GM18858 (cell line): ENCODE data around the gene CCDC197.

Experiments used
- ATAC-seq: cut with Tn5 transposase; IDR thresholded peaks from one replicate; pipeline ENCODE4 v1.9.1; 2021; ENCODE audit not compliant: unreplicated experiment

Gene CCDC197

DNA sequence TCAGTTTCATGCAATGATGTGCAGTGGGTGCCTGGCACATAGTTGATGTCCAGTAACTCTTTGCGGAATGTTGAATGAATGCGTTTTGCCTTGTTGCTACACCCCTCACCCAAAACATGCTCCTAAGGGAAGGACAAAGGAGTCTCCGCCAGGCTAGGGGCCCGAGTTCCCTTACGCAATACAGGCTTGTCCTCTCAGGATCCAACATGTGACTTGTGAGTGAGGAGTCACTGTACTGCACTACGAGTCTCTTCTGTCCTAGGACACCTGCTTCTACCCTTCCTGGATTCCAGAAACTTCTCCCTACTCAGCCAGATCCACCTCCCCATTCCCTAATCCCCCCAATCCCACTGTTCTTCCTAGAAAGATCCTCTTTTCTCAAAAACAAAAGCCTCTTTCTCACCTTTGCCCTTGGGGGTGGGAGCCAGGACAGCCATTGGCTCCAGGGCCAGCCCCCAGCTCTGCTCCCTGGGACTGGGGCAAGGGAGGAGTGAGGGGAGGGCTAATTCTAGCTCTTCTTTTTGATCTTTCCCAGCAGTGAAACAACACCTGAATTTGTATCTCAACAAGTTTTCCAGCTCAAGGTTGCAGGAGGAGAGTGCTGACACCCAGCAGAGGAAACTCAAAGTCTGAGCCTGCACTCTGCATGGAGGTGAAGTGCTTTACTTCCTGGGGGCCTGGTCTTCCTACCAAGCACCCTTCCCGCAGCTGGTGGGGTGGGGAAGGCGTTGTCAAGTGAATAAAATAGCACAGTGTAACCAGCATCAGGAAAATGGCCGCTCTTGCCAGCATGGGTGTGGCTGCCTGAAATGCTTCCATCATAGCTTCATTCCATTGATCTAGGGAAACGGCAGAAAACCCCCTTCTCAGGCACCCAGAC lies 25.7 kb downstream of the CCDC197 start:
- no peak for ATAC-seq

DNA sequence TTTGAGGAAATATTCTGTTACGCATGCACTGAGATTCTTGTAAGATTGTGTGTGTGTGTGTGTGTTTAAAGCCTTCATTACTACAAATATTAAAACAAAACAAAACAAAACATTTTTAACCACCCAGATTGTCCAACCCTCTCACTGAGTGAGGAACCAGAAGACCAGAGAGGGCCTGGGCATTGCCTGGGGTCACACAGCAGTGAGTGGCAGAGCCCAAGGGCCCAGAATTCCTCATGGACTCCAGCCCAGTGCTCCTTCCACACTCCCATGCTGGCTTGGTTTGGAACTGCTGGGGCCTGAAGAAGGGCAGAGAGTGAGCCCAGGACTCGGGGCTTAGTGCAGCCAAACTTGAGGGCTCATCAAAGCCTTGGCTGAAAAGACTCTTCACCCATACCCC lies 27.4 kb downstream of the CCDC197 start:
- no peak for ATAC-seq

DNA sequence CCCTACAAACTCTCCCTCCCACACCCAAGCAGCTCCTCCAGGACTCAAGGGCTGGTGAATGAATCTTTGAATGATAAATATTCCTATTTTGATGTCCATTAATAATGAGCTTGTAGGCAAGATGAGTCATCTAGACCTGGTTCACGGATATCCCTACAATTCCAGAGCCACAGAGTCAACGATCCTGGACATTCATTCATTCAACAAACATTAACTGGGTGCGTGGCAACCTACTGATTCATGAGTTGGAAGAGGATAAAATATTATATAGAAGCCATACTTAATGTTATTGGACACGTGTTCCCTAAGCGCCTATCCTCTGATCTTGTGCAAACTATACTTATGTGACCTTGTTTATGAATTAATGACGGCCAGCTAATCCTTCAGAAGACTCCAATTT lies 28.6 kb downstream of the CCDC197 start:
- no peak for ATAC-seq

DNA sequence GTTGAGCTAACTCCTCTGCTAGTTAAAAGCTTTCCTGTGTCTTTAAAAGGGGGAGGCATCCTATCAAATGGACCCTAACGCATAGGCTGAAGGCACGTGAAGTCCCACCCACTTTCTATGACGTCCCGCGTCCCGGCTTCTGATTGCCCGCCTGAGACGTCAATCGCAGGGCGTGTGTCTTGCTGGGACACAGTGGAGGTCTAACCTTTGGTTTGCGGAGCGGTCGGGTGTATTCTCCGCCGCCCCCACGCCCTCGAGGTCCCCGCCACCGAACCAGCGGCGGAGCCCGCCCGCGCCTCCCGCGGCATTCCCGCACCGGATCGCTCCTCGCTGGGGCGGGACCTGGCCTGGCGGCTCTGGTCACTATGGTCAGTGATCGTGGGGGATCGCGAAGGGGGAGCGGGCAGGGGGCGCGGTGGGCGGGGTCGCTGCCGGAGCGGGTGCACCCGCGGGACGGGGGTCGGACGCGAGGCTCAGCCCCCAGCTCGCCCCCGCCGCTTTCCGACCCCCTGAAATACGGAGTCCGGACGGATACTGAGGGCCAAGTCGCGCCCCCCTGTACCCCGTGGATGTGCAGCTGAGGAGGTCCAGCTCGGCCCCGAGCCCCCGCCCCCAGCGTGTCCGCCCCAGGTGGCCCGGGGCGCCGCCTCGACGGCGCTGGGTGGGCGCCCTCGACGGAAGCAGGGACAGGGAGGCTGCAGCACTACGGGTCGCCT lies 29.2 kb downstream of the CCDC197 start, which contains the start of gene OTUB2:
TSS of gene OTUB2 (plus strand) at position 168 of the 716 bp plus-strand sequence. CDS start at position 366, 198 bp downstream.
- ATAC-seq: peak; percentile 99

DNA sequence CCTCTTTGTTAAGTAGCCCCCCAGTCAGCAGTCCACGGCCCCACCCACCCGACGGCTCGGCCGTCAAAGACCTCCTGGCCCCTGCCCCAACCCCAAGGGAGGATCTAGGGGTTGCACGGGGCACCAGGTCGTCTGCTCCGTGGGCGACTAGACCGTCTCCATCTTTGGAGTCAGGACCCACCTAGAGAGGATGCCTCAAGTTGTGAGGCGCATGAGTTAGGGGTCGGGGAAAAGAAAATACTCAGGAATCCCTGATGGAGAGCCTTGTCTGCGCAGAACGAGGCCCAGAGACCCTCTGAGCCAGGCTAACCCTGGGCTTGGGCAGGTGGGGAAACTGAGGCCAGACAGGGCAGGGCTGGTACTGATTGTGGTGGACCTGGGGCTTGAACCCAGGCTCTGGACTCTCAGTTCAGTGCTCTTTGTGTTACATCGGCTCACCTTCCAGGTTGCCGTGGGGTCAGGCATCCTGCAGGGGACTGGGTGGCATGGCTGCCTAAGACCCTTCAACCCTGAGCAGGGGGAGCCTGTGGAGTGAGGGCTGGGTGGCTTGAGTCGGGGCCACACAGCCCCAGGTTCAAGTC lies 29.9 kb downstream of the CCDC197 start:
- ATAC-seq: no peak

DNA sequence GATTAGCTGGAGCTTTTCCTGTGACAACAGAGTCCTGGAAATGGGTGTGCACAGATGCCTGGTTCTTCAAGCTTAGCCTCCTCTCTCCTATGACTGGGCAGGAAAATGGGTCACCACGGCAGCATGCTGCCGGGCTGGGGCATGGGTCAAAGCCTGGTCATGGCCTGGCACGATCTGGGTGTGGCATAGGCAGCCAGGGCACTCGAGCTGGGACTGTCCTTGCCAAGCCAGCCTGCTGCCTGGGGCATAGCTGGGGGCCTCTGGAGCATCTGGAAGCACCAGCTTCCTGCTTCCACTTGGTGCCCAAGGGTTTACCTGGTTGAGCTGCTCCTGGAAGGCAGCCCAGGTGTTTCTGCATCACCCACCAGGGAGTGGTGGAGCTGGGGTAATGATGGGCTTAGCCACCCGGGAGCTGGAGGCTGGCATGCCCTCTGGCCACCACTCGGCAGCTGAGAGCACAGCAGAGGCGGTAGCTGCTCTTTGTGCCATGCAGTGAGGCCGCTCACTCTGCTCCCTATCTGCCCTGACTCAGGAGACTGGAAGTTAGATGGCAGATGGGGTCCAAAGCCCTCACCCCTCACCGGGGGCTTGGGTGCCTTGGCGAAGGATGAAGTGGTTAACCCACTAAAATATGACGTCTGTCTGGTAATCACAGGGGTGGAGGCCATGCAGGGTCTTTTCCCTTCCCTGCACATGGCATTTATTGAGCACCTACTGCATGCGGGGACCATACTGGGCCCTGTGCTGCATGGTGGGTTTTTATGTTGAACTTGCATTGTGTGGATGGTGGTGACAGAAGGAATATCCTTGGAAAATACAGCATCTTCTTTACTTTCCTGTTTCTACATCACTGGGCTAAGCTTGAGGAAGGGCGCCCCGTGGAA lies 30.7 kb downstream of the CCDC197 start:
- no peak for ATAC-seq

DNA sequence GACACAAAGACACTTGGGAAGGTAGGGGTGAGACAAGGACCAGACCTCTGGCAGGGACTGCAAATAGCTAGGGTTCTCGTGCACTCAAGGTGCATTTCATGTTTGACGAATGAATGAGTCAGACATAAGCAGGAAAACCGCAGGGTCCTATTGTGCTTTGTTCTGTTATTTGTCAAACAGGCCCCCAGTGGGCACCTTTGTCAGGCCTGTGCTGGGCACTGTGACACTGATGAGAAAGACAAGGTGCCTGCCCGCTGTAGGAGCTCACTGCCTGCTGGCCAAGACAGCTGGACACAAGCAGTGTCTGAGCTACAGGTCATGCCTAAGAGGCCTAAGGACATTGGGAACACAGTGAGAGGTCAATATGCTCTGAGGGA lies 31.3 kb downstream of the CCDC197 start:
- ATAC-seq: no peak

DNA sequence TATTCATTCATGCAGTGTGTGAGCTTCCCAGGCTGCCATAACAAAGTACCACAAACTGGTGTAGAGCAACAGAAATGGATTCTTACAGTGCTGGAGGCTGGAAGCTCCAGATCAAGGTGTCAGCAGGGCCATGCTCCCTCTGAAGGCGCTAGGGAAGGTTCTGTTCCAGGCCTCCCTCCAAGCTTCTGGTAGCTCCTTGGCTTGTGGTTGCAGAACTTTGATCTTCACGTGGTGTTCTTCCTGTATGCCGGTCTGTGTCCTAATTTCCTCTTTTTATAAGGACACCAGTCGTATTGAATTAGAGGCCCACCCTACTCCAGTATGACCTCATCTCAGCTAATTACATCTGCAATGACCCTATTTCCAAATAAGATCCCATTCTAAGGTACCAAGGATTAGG lies 32.2 kb downstream of the CCDC197 start:
- ATAC-seq: no peak

DNA sequence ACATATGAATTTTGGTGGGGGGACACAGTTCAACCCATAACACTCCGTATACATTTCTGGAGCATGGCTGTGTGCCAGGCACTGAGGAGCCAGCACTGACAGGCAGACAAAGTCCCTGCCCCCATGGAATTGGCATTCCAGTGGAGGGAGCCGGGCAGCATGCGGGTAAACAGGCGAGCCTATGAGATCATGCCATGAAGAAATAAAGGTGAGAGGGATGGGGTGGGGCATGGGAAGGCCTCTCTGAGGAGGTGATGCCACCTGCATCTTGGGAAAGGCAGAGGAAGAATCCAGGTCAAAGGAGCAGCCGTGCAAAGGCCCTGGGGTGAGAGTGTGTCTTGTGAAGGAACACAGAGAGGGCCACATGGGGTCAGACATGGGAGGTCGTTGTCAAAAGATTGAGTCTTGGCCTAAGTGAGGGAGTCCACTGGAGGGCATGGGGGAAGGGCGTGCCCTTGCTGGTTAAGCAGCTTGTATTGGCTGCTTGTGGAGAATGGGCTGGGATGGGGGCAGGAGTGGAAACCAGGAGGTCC lies 32.6 kb downstream of the CCDC197 start:
- no peak for ATAC-seq

DNA sequence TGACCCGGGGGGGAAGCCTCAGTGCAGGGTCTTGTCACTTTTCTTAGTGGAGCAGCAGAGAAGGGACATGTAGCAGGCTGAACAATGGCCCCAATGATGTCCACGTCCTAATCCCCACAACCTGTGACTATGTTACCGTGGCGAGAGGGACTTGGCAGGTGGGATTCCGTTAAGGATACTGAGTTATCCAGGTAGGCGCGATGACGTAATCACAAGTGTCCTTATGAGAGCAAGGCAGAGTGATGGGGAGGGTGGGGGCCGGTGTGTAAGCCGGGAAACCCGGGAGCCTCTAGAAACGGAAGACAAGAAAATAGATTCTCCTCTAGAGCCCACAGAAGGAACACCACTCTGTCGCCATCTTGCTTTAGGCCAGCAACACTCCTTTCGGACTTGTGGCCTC lies 33.5 kb downstream of the CCDC197 start:
- no peak for ATAC-seq

DNA sequence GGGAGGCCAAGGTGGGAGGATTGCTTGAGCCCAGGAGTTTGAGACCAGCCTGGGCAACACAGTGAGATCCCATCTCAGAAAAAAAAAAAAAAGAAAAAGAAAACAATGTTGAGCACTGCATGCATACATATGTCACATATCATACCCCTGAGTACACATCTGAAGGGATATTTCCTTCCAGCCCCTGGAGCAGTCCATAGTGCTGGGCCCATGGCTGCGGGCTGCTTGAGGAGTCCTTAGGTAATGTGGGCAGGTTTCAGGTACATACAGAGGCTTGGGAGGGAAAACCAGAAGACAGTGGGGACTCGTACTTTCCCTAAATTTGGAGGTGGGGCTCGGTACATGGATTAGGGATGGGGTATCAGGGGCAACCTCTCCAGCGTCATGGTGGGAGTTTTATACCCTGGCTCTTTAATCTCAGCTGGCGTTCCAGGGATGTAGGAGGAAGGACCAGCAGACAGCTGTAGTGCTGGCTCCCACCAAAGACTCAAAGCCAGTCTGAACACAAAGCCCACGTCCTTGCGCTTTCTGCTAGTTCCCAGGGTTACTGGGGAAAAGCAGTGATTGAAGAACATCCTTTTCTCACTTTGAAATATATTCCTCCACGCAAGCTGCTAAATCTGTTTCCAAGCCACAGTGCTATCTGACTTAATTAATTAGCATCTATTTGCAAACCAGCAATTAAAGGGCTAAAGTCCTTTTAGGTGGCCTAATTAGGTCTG lies 34.2 kb downstream of the CCDC197 start:
- no peak for ATAC-seq

DNA sequence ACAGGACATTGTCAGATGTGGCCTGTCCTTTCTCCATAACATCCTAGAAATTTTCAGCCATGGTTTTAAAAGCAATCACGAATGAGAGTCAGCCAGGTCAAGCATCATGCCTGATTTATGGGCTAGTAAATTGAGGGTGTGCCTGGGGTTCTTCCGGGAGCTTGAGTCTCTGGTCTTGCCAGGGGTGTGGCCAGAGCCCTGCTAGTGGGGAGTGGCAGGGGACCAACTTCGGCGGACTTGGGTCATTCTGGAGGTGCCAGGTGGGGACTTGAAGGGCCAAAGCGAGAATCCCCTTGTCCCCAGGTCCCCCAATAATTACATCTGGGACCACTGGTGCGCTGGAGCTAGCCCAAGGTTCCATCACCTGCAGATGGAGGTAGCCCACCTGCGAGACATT lies 34.8 kb downstream of the CCDC197 start:
- no peak for ATAC-seq

DNA sequence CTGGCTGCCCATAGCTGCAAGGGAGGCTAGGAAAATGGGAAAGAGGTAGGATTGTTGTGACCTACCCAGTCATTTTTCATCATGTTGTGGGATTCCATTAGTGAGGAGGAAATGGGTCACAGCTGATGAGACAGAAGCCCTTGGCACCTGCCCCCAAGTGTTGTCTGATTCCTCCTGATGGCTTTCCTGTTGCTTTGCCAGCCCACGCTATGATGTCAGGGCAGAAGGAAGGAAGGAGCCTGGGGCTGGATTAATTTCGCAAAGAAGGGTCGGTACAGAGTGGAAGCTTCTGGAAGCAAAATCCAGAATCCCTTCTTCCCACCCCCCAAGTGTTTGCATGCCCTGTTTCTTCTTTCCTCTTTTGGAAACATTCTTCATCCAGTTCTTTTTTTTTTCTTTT lies 37.8 kb downstream of the CCDC197 start:
- ATAC-seq: no peak

DNA sequence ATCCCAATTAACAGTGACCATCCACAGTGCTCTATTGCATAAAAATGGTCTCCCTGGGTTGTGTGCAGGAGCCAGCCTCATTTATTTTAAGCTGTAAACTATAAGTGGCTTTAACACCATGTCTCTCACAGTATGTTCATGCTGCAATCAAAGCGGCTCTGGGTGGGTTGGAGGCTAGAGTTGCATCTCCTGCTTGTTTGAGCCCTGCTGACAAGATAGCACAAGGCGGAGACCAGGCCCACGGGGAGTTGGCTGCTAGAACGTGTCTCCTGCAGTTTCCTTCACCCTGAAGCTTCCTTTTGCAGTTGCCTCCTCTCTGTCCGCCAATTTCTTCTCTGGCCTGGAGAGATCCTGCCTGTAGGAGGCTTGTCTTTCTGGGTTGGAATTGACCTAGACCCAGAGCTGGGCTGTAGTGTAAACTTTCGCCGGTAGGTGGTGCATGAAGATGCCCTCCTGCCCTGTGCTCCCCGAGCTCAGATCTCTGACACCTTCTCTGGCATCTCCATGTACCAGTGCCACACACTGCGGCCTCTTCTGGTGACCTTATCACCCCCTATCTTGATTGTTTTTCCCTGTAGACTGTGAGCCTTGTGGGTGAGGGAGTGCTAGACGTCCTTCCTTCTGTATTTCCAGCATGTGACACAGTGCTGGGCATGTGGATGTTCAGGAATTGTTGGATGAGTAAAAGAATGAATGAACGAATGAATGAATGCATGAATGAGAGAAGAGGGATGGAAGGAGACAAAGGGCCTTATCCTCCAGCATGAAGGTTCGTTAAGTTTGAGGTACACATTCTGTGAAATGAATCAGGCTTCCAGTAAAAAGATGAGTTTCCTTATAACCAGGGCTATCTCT lies 39.4 kb downstream of the CCDC197 start:
- ATAC-seq: peak; percentile 84

DNA sequence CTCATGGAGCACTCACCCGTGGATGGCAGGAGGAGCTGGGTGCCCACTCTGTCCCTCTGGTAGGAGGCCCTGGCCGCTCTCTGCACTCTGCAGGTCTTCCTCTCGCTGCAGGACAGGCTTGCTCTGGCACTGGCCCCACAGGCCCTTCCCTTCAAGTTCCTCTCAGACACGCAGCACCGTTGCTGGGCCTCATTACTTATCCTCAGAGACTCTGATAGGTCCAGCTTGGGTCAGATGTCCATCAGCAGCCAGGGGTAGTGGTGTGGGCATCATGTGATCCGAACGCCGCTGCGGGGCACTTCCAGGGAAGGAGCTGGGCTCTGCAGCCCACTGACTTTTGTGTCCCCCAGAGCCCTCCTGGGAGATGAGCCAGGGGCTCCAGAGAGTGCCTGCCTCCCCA lies 40.9 kb downstream of the CCDC197 start:
- ATAC-seq: no peak

DNA sequence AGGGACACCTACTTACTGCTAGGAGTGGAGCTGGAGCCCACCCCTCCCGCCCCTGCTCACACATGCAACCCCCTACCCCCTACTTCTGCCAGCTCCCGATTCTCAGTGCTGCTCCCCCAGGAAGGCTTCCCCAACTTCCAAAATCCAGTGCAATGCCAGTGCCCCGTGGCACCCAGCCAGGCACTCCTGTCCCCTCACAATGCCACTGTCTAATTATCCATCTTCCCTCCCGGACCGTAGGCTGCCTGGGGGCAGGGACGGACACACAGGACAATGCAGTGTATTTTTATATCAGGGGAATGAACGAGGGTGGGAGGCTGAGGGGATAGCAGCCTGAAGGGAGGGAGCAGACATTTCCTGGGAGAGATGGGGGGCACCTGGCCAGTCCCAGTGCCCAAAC lies 41.4 kb downstream of the CCDC197 start:
- no peak for ATAC-seq

DNA sequence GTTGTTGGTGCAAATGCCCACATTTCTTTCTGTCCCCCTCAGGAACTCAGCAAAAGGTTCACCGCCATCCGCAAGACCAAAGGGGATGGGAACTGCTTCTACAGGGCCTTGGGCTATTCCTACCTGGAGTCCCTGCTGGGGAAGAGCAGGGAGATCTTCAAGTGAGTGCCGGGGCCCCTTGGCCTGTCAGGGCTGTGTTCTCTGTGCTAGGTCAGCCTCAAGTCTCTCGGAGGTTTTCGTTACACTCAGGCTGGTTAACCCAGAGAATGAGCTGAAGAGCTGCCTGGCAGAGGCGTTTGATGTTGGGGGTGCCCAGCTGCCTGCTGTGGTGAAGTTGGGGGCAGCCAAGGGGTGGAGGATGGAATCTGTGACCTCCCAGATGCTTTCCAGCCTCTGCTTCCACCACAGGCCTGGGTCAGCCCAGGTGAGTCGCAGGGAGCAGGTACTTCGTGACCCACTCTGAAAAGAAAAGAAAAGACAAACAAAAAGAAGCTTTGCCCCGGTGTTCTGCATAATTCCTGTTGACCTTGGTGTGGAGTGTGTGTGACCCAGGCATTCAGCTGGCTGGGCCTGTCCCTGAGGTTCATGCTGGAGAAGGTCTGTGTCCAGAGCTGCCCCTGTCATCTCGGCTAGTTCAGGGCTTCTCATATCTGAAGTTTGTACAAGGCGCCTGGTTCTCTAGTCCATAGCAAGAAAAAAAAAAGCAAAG lies 42.0 kb downstream of the CCDC197 start:
- ATAC-seq: no peak

DNA sequence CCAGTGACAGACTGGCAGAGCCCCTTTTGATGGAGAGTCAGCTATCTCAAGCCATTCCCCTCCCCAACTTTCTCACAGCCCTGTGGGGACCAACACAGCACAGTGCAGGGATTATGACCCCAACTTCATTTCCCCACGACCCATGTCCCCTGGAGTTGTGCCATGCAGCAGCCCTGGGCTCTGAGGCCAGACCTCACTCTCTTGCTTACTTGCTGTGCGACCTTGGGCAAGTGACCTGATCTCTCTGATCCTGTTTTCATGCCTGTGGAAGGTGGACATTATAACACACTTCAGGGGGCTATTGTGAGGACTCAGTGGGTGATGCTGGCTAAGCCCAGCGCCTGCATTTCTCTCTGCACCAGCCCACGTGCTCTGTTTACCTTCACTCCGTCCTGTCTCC lies 43.1 kb downstream of the CCDC197 start:
- ATAC-seq: no peak

DNA sequence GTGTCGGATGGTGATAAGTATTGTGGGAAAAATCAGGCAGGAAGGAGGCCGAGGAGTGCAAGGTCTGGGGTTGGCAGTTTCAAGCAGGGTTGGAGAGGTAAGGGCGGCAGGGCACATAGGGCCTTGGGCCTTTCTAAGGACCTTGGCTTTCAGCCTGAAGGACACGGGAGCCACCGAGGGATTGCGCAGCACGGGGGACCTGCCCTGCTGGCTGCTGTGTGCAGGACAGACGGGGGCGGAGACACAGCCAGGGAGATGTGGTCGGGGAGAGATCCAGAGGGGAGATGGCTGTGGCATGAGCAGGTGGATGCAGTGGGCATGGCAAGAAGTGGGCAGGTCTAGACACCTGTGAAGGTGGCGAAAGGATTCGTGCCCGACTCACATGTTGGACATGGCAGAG lies 43.7 kb downstream of the CCDC197 start:
- ATAC-seq: no peak
